HepG2 (cell line): ENCODE data around the gene SGPP1. TPM values are rescaled to one million over a fixed set of nuclear protein-coding genes. Genes with fewer than 3 reads are reported as not detected.

ENCODE experiments used
- ARID3A ChIP-seq: IDR thresholded peaks from 2 replicates; pipeline ENCODE4 v1.6.1; 2012; ENCODE audit warnings: low read depth, low read length, improper control_type of control experiment
- GATAD2A ChIP-seq: IDR thresholded peaks from 2 replicates; pipeline ENCODE4 v1.6.1; 2016
- GMEB2 ChIP-seq: IDR thresholded peaks from 2 replicates; pipeline ENCODE4 v1.6.1; 2016; ENCODE audit warnings: missing biosample characterization, missing genetic modification reagents, low read depth
- HINFP ChIP-seq: sonication (generic); formaldehyde crosslinking; IDR thresholded peaks from 2 replicates; pipeline ENCODE4 v1.4.0; 2020; ENCODE audit warnings: low read depth, mild to moderate bottlenecking, missing genetic modification reagents
- KDM4B ChIP-seq: sonication (generic); formaldehyde crosslinking; IDR thresholded peaks from 2 replicates; pipeline ENCODE4 v1.4.0; 2020; ENCODE audit warnings: missing genetic modification reagents
- MEIS2 ChIP-seq: sonication (generic); formaldehyde crosslinking; IDR thresholded peaks from 2 replicates; pipeline ENCODE4 v1.9.0; 2021; ENCODE audit warnings: mild to moderate bottlenecking, missing genetic modification reagents
- MTF2 ChIP-seq: sonication (generic); formaldehyde crosslinking; IDR thresholded peaks from 2 replicates; pipeline ENCODE4 v1.5.0; 2020; ENCODE audit warnings: missing genetic modification reagents, borderline replicate concordance
- PBX2 ChIP-seq: IDR thresholded peaks from 2 replicates; pipeline ENCODE4 v1.6.1; 2016; ENCODE audit warnings: control low read depth
- SMC3 ChIP-seq: IDR thresholded peaks from 2 replicates; pipeline ENCODE4 v1.6.1; 2011; ENCODE audit warnings: low read length, improper control_type of control experiment
- STAG1 ChIP-seq: sonication (generic); formaldehyde crosslinking; IDR thresholded peaks from 2 replicates; pipeline ENCODE4 v1.4.0; 2020; ENCODE audit warnings: missing genetic modification reagents
- ZNF121 ChIP-seq: sonication (generic); formaldehyde crosslinking; IDR thresholded peaks from 2 replicates; pipeline ENCODE4 v1.5.0; 2020; ENCODE audit warnings: mild to moderate bottlenecking, missing genetic modification reagents
- ZNF430 ChIP-seq: sonication (generic); formaldehyde crosslinking; IDR thresholded peaks from 2 replicates; pipeline ENCODE4 v1.9.0; 2021; ENCODE audit warnings: mild to moderate bottlenecking, missing genetic modification reagents
- ZNF784 ChIP-seq: sonication (generic); formaldehyde crosslinking; IDR thresholded peaks from 2 replicates; pipeline ENCODE4 v1.5.1; 2020; ENCODE audit warnings: missing genetic modification reagents, mild to moderate bottlenecking, borderline replicate concordance
- polyA plus RNA-seq, 8 experiments: library from polyadenylated mRNA; depleted of rRNA in 3 of 8; stranded (reverse) in 7 of 8; unstranded in 1 of 8; fragments of >200 nt; fragmentation: Illumina TruSeq in 4 of 8; extraction: Trizol in 4 of 8; gene quantifications; 2 replicates each; pipeline versions ENCODE4 v1.2.1 to v1.2.3, GENCODE V29; 2011 to 2016; ENCODE audit warnings: low read depth in 4 of 8, missing spikeins in 1 of 8, mixed read lengths in 1 of 8; ENCODE audit not compliant: insufficient read depth in 1 of 8
- total RNA-seq, 5 experiments: library from RNA; depleted of rRNA; stranded (reverse); fragments of >200 nt; fragmentation: Illumina TruSeq; extraction: Trizol; gene quantifications; 2 replicates each; pipeline ENCODE4 v1.2.3, GENCODE V29; 2016; ENCODE audit warnings: low read depth in 1 of 5
- TF ChIP-seq, protein P1 (sequence below): sonication (generic); formaldehyde crosslinking; conservative IDR thresholded peaks from 2 replicates; pipeline ENCODE4 v1.4.0; 2020; ENCODE audit warnings: missing genetic modification reagents
- TF ChIP-seq, protein P2 (sequence below): sonication (generic); formaldehyde crosslinking; IDR thresholded peaks from 2 replicates; pipeline ENCODE4 v1.4.0; 2020; ENCODE audit warnings: missing genetic modification reagents, borderline replicate concordance

Gene SGPP1
- total and polyA plus RNA-seq, 2 of the 13 experiments (the other 11 are each of a cell fraction or from before 2014, with no cell fraction given), result 6.4 to 6.8 TPM

DNA sequence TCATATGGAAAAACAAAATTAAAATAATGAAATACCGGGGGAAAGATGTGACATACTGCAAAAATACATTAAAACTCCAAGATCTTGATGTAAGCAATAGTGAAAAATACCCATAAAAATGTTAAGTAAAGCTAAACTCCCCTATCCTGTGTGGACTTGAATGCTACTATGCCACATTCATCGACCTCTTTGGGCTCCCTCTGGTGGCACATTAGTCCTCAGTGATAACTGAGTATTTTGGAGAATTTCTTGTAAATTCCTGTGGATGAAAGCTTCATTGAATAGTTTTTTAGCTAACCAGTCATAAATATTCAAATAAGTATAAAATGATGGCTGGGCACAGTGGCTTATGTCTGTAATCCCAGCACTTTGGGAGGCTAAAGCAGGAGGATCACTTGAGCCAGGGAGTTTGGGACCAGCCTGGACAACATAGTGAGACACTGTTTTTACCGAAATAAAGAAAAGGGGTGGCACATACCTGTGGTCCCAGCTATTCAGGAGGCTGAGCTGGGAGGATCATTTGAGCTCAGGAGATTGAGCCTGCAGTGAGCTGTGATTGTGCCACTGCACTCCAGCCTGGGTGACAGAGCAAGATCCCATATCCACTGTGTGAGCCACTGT lies 42.4 kb upstream of the SGPP1 start (continued):
- TF ChIP-seq GMEB2 (CRISPR knock-in tag) (no peak), PBX2 (CRISPR knock-in tag) (no peak), ZNF784 (no peak), SMC3 (peak; percentile 77), ZNF121 (CRISPR knock-in tag) (0 out of 2 replicates have a peak, but pooled peaks have one; percentile 55), MTF2 (no peak), ZNF430 (CRISPR knock-in tag) (no peak), GATAD2A (CRISPR knock-in tag) (no peak), HINFP (CRISPR knock-in tag) (no peak), MEIS2 (no peak), KDM4B (no peak), STAG1 (CRISPR knock-in tag) (peak; percentile 74), ARID3A (0 out of 2 replicates have a peak, but pooled peaks have one; percentile 42)
- TF ChIP-seq, protein P1, sequence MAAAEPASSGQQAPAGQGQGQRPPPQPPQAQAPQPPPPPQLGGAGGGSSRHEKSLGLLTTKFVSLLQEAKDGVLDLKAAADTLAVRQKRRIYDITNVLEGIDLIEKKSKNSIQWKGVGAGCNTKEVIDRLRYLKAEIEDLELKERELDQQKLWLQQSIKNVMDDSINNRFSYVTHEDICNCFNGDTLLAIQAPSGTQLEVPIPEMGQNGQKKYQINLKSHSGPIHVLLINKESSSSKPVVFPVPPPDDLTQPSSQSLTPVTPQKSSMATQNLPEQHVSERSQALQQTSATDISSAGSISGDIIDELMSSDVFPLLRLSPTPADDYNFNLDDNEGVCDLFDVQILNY (CRISPR knock-in tag), result no peak
- TF ChIP-seq, protein P2, sequence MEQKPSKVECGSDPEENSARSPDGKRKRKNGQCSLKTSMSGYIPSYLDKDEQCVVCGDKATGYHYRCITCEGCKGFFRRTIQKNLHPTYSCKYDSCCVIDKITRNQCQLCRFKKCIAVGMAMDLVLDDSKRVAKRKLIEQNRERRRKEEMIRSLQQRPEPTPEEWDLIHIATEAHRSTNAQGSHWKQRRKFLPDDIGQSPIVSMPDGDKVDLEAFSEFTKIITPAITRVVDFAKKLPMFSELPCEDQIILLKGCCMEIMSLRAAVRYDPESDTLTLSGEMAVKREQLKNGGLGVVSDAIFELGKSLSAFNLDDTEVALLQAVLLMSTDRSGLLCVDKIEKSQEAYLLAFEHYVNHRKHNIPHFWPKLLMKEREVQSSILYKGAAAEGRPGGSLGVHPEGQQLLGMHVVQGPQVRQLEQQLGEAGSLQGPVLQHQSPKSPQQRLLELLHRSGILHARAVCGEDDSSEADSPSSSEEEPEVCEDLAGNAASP (CRISPR knock-in tag), result no peak
